Measurements from ENCODE around the gene BRD7. TPM values are rescaled to one million over a fixed set of nuclear protein-coding genes. Genes with fewer than 3 reads are reported as not detected.

Gene BRD7
- total RNA-seq, 1 experiment from 2014 or later = 40.0 TPM

DNA sequence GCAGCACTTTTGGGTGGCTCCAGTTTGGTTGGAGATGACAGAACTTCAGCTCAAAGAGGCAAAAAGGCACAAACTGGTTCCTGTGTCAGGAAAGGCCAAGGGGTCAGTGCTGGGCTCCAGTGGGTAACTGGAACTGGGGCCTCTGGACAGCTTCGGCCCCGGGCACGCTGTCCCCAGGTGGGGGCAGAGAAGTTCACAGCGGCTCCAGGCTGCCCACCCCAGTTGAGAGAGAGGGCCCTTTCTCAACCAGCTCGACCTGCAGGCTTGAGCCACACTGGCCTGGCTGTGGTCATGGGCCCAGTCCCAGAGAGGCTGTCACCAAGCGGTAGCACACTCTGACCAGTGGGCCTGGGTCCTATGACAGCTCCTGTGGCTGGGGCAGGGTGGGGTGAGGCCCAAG is 77.9 kb downstream of the BRD7 start:
- Histone ChIP-seq H2AFZ (ENCODE audit: low read length) (no peak overlapping the region), H3K79me2 (ENCODE audit: low read length) (no peaks in the 10 kb centered on the region), H3K4me1 (ENCODE audit: insufficient read depth, low read length) (no peaks in the 10 kb centered on the region), H3K27me3 (ENCODE audit: low read length) (no peaks in the 10 kb centered on the region), H4K20me1 (ENCODE audit: low read length) (no peaks in the 10 kb centered on the region), H3K4me2 (ENCODE audit: low read length) (no peak overlapping the region), H3K27ac (ENCODE audit: low read length) (no peak overlapping the region), H3K9me2 (replicated peaks; ENCODE audit: low read length) (no peaks in the 10 kb centered on the region), H3F3A (ENCODE audit: low read length, unreplicated experiment) (no peaks in the 10 kb centered on the region), H3K9ac (ENCODE audit: low read length) (no peak overlapping the region), H3K4me3 (ENCODE audit: low read length) (no peak overlapping the region), H3K36me3 (ENCODE audit: low read depth, low read length) (no peaks in the 10 kb centered on the region), H3K9me3 (ENCODE audit: low read length) (no peaks in the 10 kb centered on the region)
- no peak for ATAC-seq
- ChIA-PET CTCF (no interaction called here), POLR2A (ENCODE audit: unreplicated experiment) (no interaction called here)
- DNase-seq = no peak
- TF ChIP-seq EZH2 (IDR thresholded peaks at IDR 0.05; ENCODE audit: low read length, unreplicated experiment) (no peak), EZH2phosphoT487 (IDR thresholded peaks at IDR 0.05; ENCODE audit: borderline replicate concordance, low read length) (no peak), CTCF (conservative IDR thresholded peaks at IDR 0.05; ENCODE audit: low read depth, low read length) (no peak)
- intact Hi-C loops (cut with micrococcal nuclease) = no loop called here
- BruUV-seq (replicated peaks) = no TSS peak

GRCh38 chr16:50289950-50290764 is 78.6 kb downstream of the BRD7 start:
- no peaks in the 10 kb centered on the region for H3K36me3 ChIP-seq (ENCODE audit: low read depth, low read length)
- no peak overlapping the region for H3K27ac ChIP-seq (ENCODE audit: low read length)
- no peaks in the 10 kb centered on the region for H3K4me1 ChIP-seq (ENCODE audit: insufficient read depth, low read length)
- H3K9me2 ChIP-seq (replicated peaks; ENCODE audit: low read length) = no peaks in the 10 kb centered on the region
- DNase-seq (no peak), ATAC-seq (no peak)
- POLR2A ChIA-PET (ENCODE audit: unreplicated experiment) = no interaction called here
- no TSS peak for BruUV-seq (replicated peaks)
- no peak for TF ChIP-seq CTCF (conservative IDR thresholded peaks at IDR 0.05; ENCODE audit: low read depth, low read length)
- CTCF ChIA-PET = no interaction called here
- H3K9me3 ChIP-seq (ENCODE audit: low read length) = no peaks in the 10 kb centered on the region
- H3K9ac ChIP-seq (ENCODE audit: low read length) = no peak overlapping the region
- H3K79me2 ChIP-seq (ENCODE audit: low read length) = no peaks in the 10 kb centered on the region
- intact Hi-C loops (cut with micrococcal nuclease) = no loop called here
- no peak overlapping the region for H3K4me3 ChIP-seq (ENCODE audit: low read length)
- H4K20me1 ChIP-seq (ENCODE audit: low read length) = no peaks in the 10 kb centered on the region
- no peaks in the 10 kb centered on the region for H3F3A ChIP-seq (ENCODE audit: low read length, unreplicated experiment)
- no peak overlapping the region for H3K4me2 ChIP-seq (ENCODE audit: low read length)
- H3K27me3 ChIP-seq (ENCODE audit: low read length) = no peaks in the 10 kb centered on the region
- H2AFZ ChIP-seq (ENCODE audit: low read length) = no peak overlapping the region

DNA sequence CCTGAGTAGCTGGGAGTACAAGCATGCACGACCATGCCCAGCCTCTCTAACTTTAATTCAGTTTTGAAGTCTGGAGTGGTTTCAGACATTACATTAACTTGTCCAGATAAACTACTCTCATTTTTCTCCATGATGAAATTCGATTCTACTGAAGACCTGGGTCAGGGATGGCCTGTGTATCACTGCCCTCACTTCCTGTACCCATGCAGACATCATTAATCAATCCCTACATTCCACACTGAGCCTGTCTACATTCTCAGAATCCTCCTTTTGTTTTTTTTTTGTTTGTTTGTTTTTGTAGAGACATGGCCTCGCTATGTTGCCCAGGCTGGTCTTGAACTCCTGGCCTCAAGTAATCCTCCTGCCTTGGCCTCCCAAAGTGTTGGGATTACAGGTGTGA is 79.9 kb downstream of the BRD7 start:
- CTCF ChIA-PET = no interaction called here
- POLR2A ChIA-PET (ENCODE audit: unreplicated experiment) = no interaction called here
- H3K79me2 ChIP-seq (ENCODE audit: low read length) = no peaks in the 10 kb centered on the region

More for the DNA sequence above, 79.9 kb downstream of the BRD7 start:
- no peaks in the 10 kb centered on the region for H3F3A ChIP-seq (ENCODE audit: low read length, unreplicated experiment)
- H3K4me2 ChIP-seq (ENCODE audit: low read length) = no peak overlapping the region
- no peaks in the 10 kb centered on the region for H3K9me3 ChIP-seq (ENCODE audit: low read length)
- intact Hi-C loops (cut with micrococcal nuclease) = no loop called here
- ATAC-seq (no peak), DNase-seq (no peak)
- H3K4me3 ChIP-seq (ENCODE audit: low read length) = no peak overlapping the region
- H3K36me3 ChIP-seq (ENCODE audit: low read depth, low read length) = no peaks in the 10 kb centered on the region
- H3K27me3 ChIP-seq (ENCODE audit: low read length) = no peaks in the 10 kb centered on the region
- BruUV-seq (replicated peaks) = no TSS peak
- no peaks in the 10 kb centered on the region for H3K4me1 ChIP-seq (ENCODE audit: insufficient read depth, low read length)
- no peaks in the 10 kb centered on the region for H4K20me1 ChIP-seq (ENCODE audit: low read length)
- H3K9ac ChIP-seq (ENCODE audit: low read length) = no peak overlapping the region
- no peak overlapping the region for H3K27ac ChIP-seq (ENCODE audit: low read length)
- no peak for TF ChIP-seq CTCF (conservative IDR thresholded peaks at IDR 0.05; ENCODE audit: low read depth, low read length)
- H2AFZ ChIP-seq (ENCODE audit: low read length) = no peak overlapping the region
- no peaks in the 10 kb centered on the region for H3K9me2 ChIP-seq (replicated peaks; ENCODE audit: low read length)

All from PC-3 (cell line).